OCI-LY7 (cell line): Measurements from ENCODE around the gene MGMT. TPM values are rescaled to one million over a fixed set of nuclear protein-coding genes. Genes with fewer than 3 reads are reported as not detected.

Source experiments
- BruUV-seq: library from RNA; stranded (reverse); fragments of 400-500 nt; replicated peaks from 2 replicates; lab custom pipeline; 2021; lab: Mats Ljungman, UMichigan
- CTCF ChIA-PET: fragments of 300-600 bp; sonication (Branson Sonifier 250); formaldehyde crosslinking; loops from one replicate; lab custom pipeline; 2022; ENCODE audit warnings: antibody characterized with exemption; ENCODE audit not compliant: unreplicated experiment; lab: Charles Lee
- POLR2A ChIA-PET: fragments of 300-600 bp; sonication (Branson Sonifier 250); formaldehyde crosslinking; loops from one replicate; lab custom pipeline; 2022; ENCODE audit warnings: antibody characterized with exemption; lab: Charles Lee
- DNase-seq: peaks from one replicate; pipeline ENCODE4 v3.0.0-alpha.2; 2015; ENCODE audit warnings: low spot score
- H2AFZ ChIP-seq: fragments of 200-600 bp; sonication (generic), shearing (Covaris generic); 2 replicates; pipeline ENCODE4 v1.6.1; 2014; ENCODE audit warnings: mild to moderate bottlenecking, antibody characterized with exemption, low read length, moderate library complexity
- H3K27ac ChIP-seq: fragments of 200-600 bp; sonication (generic); 2 replicates; pipeline ENCODE4 v1.5.1; 2014; ENCODE audit warnings: mixed run types, low read depth, mild to moderate bottlenecking, moderate library complexity, low read length, inconsistent platforms; ENCODE audit not compliant: poor library complexity, severe bottlenecking
- H3K36me3 ChIP-seq: fragments of 200-600 bp; sonication (generic); 2 replicates; pipeline ENCODE4 v1.6.1; 2014; ENCODE audit warnings: mild to moderate bottlenecking, antibody characterized with exemption, low read length, moderate library complexity, mixed read lengths; ENCODE audit not compliant: insufficient read depth
- H3K4me1 ChIP-seq: fragments of 200-600 bp; sonication (generic); 2 replicates; pipeline ENCODE4 v1.5.1; 2014; ENCODE audit warnings: mild to moderate bottlenecking, low read length; ENCODE audit not compliant: insufficient read depth, poor library complexity, severe bottlenecking
- H3K4me2 ChIP-seq: fragments of 200-600 bp; sonication (generic); 2 replicates; pipeline ENCODE4 v1.6.1; 2014; ENCODE audit warnings: mild to moderate bottlenecking, low read length
- H3K4me3 ChIP-seq: fragments of 200-600 bp; sonication (generic); 2 replicates; pipeline ENCODE4 v1.5.1; 2014; ENCODE audit warnings: mild to moderate bottlenecking, low read depth, low read length; ENCODE audit not compliant: poor library complexity, severe bottlenecking
- H3K79me2 ChIP-seq: fragments of 200-600 bp; sonication (generic); 2 replicates; pipeline ENCODE4 v1.6.1; 2016; ENCODE audit warnings: low read depth, mild to moderate bottlenecking, low read length, moderate library complexity, mixed read lengths; ENCODE audit not compliant: insufficient read depth
- H3K9me2 ChIP-seq: fragments of 200-600 bp; sonication (generic); 2 replicates; pipeline ENCODE4 v1.6.1; 2016; ENCODE audit warnings: mild to moderate bottlenecking, low read length, mixed read lengths; ENCODE audit not compliant: insufficient read depth
- H3K9me3 ChIP-seq: fragments of 200-600 bp; sonication (generic); 2 replicates; pipeline ENCODE4 v1.6.1; 2014; ENCODE audit warnings: mild to moderate bottlenecking, mixed run types, low read length, mixed read lengths
- H4K20me1 ChIP-seq: fragments of 200-600 bp; sonication (generic); 2 replicates; pipeline ENCODE4 v1.6.1; 2014; ENCODE audit warnings: mild to moderate bottlenecking, antibody characterized with exemption, low read length, moderate library complexity, mixed read lengths; ENCODE audit not compliant: insufficient read depth
- CTCF ChIP-seq: fragments of 200-600 bp; sonication (generic); conservative IDR thresholded peaks from 2 replicates; pipeline ENCODE4 v1.5.1; 2014; ENCODE audit warnings: mild to moderate bottlenecking, antibody characterized with exemption, low read length, moderate library complexity, mixed read lengths
- EZH2phosphoT487 ChIP-seq: fragments of 200-600 bp; sonication (generic); IDR thresholded peaks from 2 replicates; pipeline ENCODE4 v1.6.1; 2018; ENCODE audit warnings: low read depth, borderline replicate concordance, mild to moderate bottlenecking, mixed run types, antibody characterized with exemption, low read length, moderate library complexity, mixed read lengths
- intact Hi-C: fragments of 100-400 bp; cut with micrococcal nuclease; formaldehyde crosslinking; loops from one replicate; pipeline ENCODE4 v1.10.0; 2022; ENCODE audit not compliant: unreplicated experiment
- total RNA-seq, 2 experiments: library from RNA; depleted of rRNA in 1 of 2; stranded (reverse); fragments of >200 nt in 1 of 2; shearing (Covaris generic) in 1 of 2; gene quantifications; 2 replicates each; pipeline ENCODE4 v1.2.3, GENCODE V29; 2014 to 2022

The MGMT gene
- total RNA-seq, 2 experiments from 2014 or later, result 19.7 to 25.0 TPM

GRCh38 chr10:129472696-129473555, 5.9 kb downstream of the MGMT start:
- peak; percentile 31 for DNase-seq
- Histone ChIP-seq H3K4me2 (peak overlapping the region; percentile 49; the same call in 1 of the 2 replicates), H3K9me2 (no peaks in the 10 kb centered on the region), H3K4me1 (peaks cover 19% of the 10 kb centered on the region), H3K79me2 (no peaks in the 10 kb centered on the region), H2AFZ (no peak overlapping the region; the same call in 1 of the 2 replicates), H3K36me3 (no peaks in the 10 kb centered on the region), H3K27ac (no peak overlapping the region), H3K4me3 (no peak overlapping the region), H3K9me3 (no peaks in the 10 kb centered on the region), H4K20me1 (no peaks in the 10 kb centered on the region)
- intact Hi-C loops, result no loop called here
- ChIA-PET POLR2A (no interaction called here), CTCF (no interaction called here)
- no TSS peak for BruUV-seq
- no peak for TF ChIP-seq CTCF
- TF ChIP-seq EZH2phosphoT487, result no peak

- ChIA-PET POLR2A (no interaction called here), CTCF (no interaction called here)
- Histone ChIP-seq H3K79me2 (no peaks in the 10 kb centered on the region), H3K4me2 (peak overlapping the region; percentile 49; the same call in 1 of the 2 replicates), H3K4me3 (no peak overlapping the region), H3K4me1 (peaks cover 17% of the 10 kb centered on the region), H3K36me3 (no peaks in the 10 kb centered on the region), H4K20me1 (no peaks in the 10 kb centered on the region), H2AFZ (no peak overlapping the region), H3K9me3 (no peaks in the 10 kb centered on the region), H3K27ac (no peak overlapping the region), H3K9me2 (no peaks in the 10 kb centered on the region)
- BruUV-seq, result no TSS peak
- TF ChIP-seq EZH2phosphoT487 (no peak), CTCF (no peak)
- DNase-seq, result no peak
- intact Hi-C loops, result no loop called here
Observed at GRCh38 chr10:129474642-129475041, 7.6 kb downstream of the MGMT start.

GRCh38 chr10:129476431-129476830, 9.4 kb downstream of the MGMT start:
- POLR2A ChIA-PET, result interaction anchor here (1.3 kb wide), 1 partner anchor 9 kb away, joined by 3 read pairs; the partner anchor contains the start of gene MGMT
- CTCF ChIA-PET, result no interaction called here

More at GRCh38 chr10:129476431-129476830, 9.4 kb downstream of the MGMT start:
- Histone ChIP-seq H3K4me2 (no peak overlapping the region), H3K4me1 (peaks cover 17% of the 10 kb centered on the region), H4K20me1 (no peaks in the 10 kb centered on the region), H3K79me2 (no peaks in the 10 kb centered on the region), H2AFZ (no peak overlapping the region), H3K9me2 (no peaks in the 10 kb centered on the region), H3K36me3 (no peaks in the 10 kb centered on the region), H3K9me3 (no peaks in the 10 kb centered on the region), H3K27ac (no peak overlapping the region), H3K4me3 (no peak overlapping the region)
- DNase-seq, result no peak
- intact Hi-C loops, result no loop called here
- TF ChIP-seq CTCF, result no peak
- no peak for TF ChIP-seq EZH2phosphoT487
- BruUV-seq, result no TSS peak
